WERI-Rb-1 (cell line): ENCODE data around the gene GH1.
"Not testable (repeated sequence)": the region's sequence is repeated elsewhere in the genome, so short reads cannot be mapped to it uniquely, and the experiment has no call there.

Experiments used
- DNase-seq: peaks from one replicate; pipeline ENCODE4 v3.0.0-alpha.2; 2020
- H3K27ac ChIP-seq: fragments of 250-450 bp; sonication (Bioruptor Pico); 2 replicates; pipeline ENCODE4 v1.5.1; 2020; ENCODE audit warnings: mild to moderate bottlenecking, moderate library complexity
- H3K27me3 ChIP-seq: fragments of 250-450 bp; sonication (Bioruptor Pico); 2 replicates; pipeline ENCODE4 v1.5.1; 2021; ENCODE audit warnings: mild to moderate bottlenecking, low read depth, moderate library complexity; ENCODE audit not compliant: insufficient read depth, severe bottlenecking
- H3K36me3 ChIP-seq: fragments of 250-450 bp; sonication (Bioruptor Pico); 2 replicates; pipeline ENCODE4 v1.5.1; 2020; ENCODE audit warnings: mild to moderate bottlenecking, moderate library complexity
- H3K4me3 ChIP-seq: 2 replicates; pipeline ENCODE4 v1.5.1; 2011; ENCODE audit warnings: low read depth, mild to moderate bottlenecking, control low read depth, low read length
- H3K9me3 ChIP-seq: fragments of 250-450 bp; sonication (Bioruptor Pico); 2 replicates; pipeline ENCODE4 v1.5.1; 2021; ENCODE audit warnings: mild to moderate bottlenecking, moderate library complexity; ENCODE audit not compliant: severe bottlenecking
- CTCF ChIP-seq: IDR thresholded peaks from 2 replicates; pipeline ENCODE4 v1.5.1; 2011; ENCODE audit warnings: low read depth, mild to moderate bottlenecking, control low read depth, inconsistent platforms, low read length

The GH1 gene

GRCh38 chr17:63910096-63910495 is 8.5 kb downstream of the GH1 start:
- H3K27ac ChIP-seq, result no peak overlapping the region
- H3K27me3 ChIP-seq, result no peaks in the 10 kb centered on the region
- no peak for TF ChIP-seq CTCF
- no peaks in the 10 kb centered on the region for H3K9me3 ChIP-seq
- DNase-seq, result no peak
- no peaks in the 10 kb centered on the region for H3K36me3 ChIP-seq
- no peak overlapping the region for H3K4me3 ChIP-seq

- not testable (repeated sequence) for H3K27ac ChIP-seq, H3K4me3 ChIP-seq, H3K9me3 ChIP-seq, H3K27me3 ChIP-seq, DNase-seq, H3K36me3 ChIP-seq
Measured at GRCh38 chr17:63909586-63909985, 9.1 kb downstream of the GH1 start.

GRCh38 chr17:63907161-63907778 is 11.4 kb downstream of the GH1 start:
- H3K27ac ChIP-seq, H3K4me3 ChIP-seq, H3K9me3 ChIP-seq, H3K27me3 ChIP-seq, H3K36me3 ChIP-seq: not testable (repeated sequence)
- TF ChIP-seq CTCF, result peak; percentile 59
- peak; percentile 81 for DNase-seq

- not testable (repeated sequence) for H3K27me3 ChIP-seq, H3K27ac ChIP-seq, DNase-seq, H3K4me3 ChIP-seq, H3K9me3 ChIP-seq, H3K36me3 ChIP-seq
Measured at GRCh38 chr17:63904796-63905195, 13.8 kb downstream of the GH1 start.

- DNase-seq, result peak; percentile 42
- peak; percentile 27; the same call in 1 of the 2 replicates for TF ChIP-seq CTCF
- not testable (repeated sequence) for H3K27ac ChIP-seq, H3K9me3 ChIP-seq, H3K36me3 ChIP-seq, H3K27me3 ChIP-seq, H3K4me3 ChIP-seq
Measured at GRCh38 chr17:63903787-63904201, 14.8 kb downstream of the GH1 start.

- H3K4me3 ChIP-seq, H3K36me3 ChIP-seq, H3K27me3 ChIP-seq, H3K9me3 ChIP-seq: not testable (repeated sequence)
- peak; percentile 90 for DNase-seq
- 0 out of 2 replicates have a peak overlapping the region, but pooled peaks have one; percentile 2 for H3K27ac ChIP-seq
Measured at GRCh38 chr17:63901971-63902370, 16.7 kb downstream of the GH1 start.

GRCh38 chr17:63898899-63899798 is 19.5 kb downstream of the GH1 start:
- not testable (repeated sequence) for H3K27me3 ChIP-seq, H3K9me3 ChIP-seq, DNase-seq, H3K4me3 ChIP-seq, H3K36me3 ChIP-seq, H3K27ac ChIP-seq

GRCh38 chr17:63896524-63897354 is 21.9 kb downstream of the GH1 start, which contains the start of gene CSH1:
Gene CSH1, minus strand, starts transcription at chr17:63896574. Its CDS starts 63 bp downstream, at chr17:63896511.
- not testable (repeated sequence) for H3K27ac ChIP-seq, H3K9me3 ChIP-seq, H3K36me3 ChIP-seq, H3K4me3 ChIP-seq, DNase-seq, H3K27me3 ChIP-seq

- not testable (repeated sequence) for H3K27me3 ChIP-seq, H3K9me3 ChIP-seq, H3K4me3 ChIP-seq, DNase-seq, H3K27ac ChIP-seq, H3K36me3 ChIP-seq
Measured at GRCh38 chr17:63894821-63895220, 23.8 kb downstream of the GH1 start.

GRCh38 chr17:63894021-63894420 is 24.6 kb downstream of the GH1 start:
- DNase-seq, H3K27me3 ChIP-seq, H3K36me3 ChIP-seq, H3K9me3 ChIP-seq, H3K4me3 ChIP-seq, H3K27ac ChIP-seq: not testable (repeated sequence)
